Neural cell (in vitro differentiated cells): ENCODE data around the gene MIB1. TPM values are rescaled to one million over a fixed set of nuclear protein-coding genes. Genes with fewer than 3 reads are reported as not detected.

Experiments used
- H2AFZ ChIP-seq: fragments of 200-600, 300-800 bp; sonication (generic), shearing (Covaris generic); 2 replicates; pipeline ENCODE4 v1.6.0; 2014; ENCODE audit warnings: low read depth, mild to moderate bottlenecking, antibody characterized with exemption, low read length, moderate library complexity
- H3F3A ChIP-seq: fragments of 200-600 bp; shearing (Covaris generic); 2 replicates; pipeline ENCODE4 v1.6.1; 2016; ENCODE audit warnings: mild to moderate bottlenecking, moderate library complexity, mixed read lengths, antibody characterized with exemption, low read length; ENCODE audit not compliant: insufficient read depth, poor library complexity, severe bottlenecking
- H3K27ac ChIP-seq: fragments of 200-600, 300-800 bp; sonication (generic), shearing (Covaris generic); 2 replicates; pipeline ENCODE4 v1.5.1; 2014; ENCODE audit warnings: mild to moderate bottlenecking, low read length, moderate library complexity
- H3K27me3 ChIP-seq: fragments of 300-800, 200-600 bp; sonication (generic), shearing (Covaris generic); 2 replicates; pipeline ENCODE4 v1.6.0; 2014; ENCODE audit warnings: mild to moderate bottlenecking, low read depth, low read length, moderate library complexity; ENCODE audit not compliant: insufficient read depth
- H3K36me3 ChIP-seq: fragments of 300-800, 200-600 bp; sonication (generic), shearing (Covaris generic); 2 replicates; pipeline ENCODE4 v1.5.1; 2014; ENCODE audit warnings: mild to moderate bottlenecking, antibody characterized with exemption, low read length, moderate library complexity; ENCODE audit not compliant: insufficient read depth
- H3K4me2 ChIP-seq: fragments of 300-800, 200-600 bp; sonication (generic), shearing (Covaris generic); 2 replicates; pipeline ENCODE4 v1.6.0; 2014; ENCODE audit warnings: mild to moderate bottlenecking, low read length
- H3K4me3 ChIP-seq: fragments of 300-800, 200-600 bp; sonication (generic), shearing (Covaris generic); 2 replicates; pipeline ENCODE4 v1.5.1; 2014; ENCODE audit warnings: mild to moderate bottlenecking, low read length, moderate library complexity
- H3K79me2 ChIP-seq: fragments of 200-600 bp; shearing (Covaris generic); replicated peaks from 2 replicates; pipeline ENCODE4 v1.6.0; 2014; ENCODE audit warnings: mild to moderate bottlenecking, low read length, moderate library complexity; ENCODE audit not compliant: insufficient read depth
- H3K9ac ChIP-seq: fragments of 300-800, 200-600 bp; sonication (generic), shearing (Covaris generic); 2 replicates; pipeline ENCODE4 v1.6.1; 2016; ENCODE audit warnings: mild to moderate bottlenecking, low read length, mixed read lengths
- H3K9me2 ChIP-seq: fragments of 200-600 bp; shearing (Covaris generic); 2 replicates; pipeline ENCODE4 v1.6.1; 2016; ENCODE audit warnings: mild to moderate bottlenecking, low read length, mixed read lengths; ENCODE audit not compliant: insufficient read depth
- H3K9me3 ChIP-seq: fragments of 200-600, 300-800 bp; sonication (generic), shearing (Covaris generic); 2 replicates; pipeline ENCODE4 v1.6.1; 2016; ENCODE audit warnings: mild to moderate bottlenecking, mixed run types, low read length, moderate library complexity, mixed read lengths
- H4K20me1 ChIP-seq: fragments of 200-600 bp; shearing (Covaris generic); 2 replicates; pipeline ENCODE4 v1.6.1; 2016; ENCODE audit warnings: mild to moderate bottlenecking, mixed run types; ENCODE audit not compliant: insufficient read depth
- EP300 ChIP-seq: fragments of 450-650 bp; conservative IDR thresholded peaks from 2 replicates; pipeline ENCODE4 v1.6.1; 2014; ENCODE audit warnings: antibody characterized with exemption, mild to moderate bottlenecking, moderate library complexity; ENCODE audit not compliant: poor library complexity, severe bottlenecking
- EZH2 ChIP-seq: fragments of 200-600, 300-800 bp; shearing (Covaris generic), sonication (generic); IDR thresholded peaks from 2 replicates; pipeline ENCODE4 v1.6.1; 2014; ENCODE audit warnings: antibody characterized with exemption, low read length, borderline replicate concordance, mild to moderate bottlenecking; ENCODE audit not compliant: insufficient read depth, poor library complexity, severe bottlenecking
- MXI1 ChIP-seq: fragments of 450-650 bp; conservative IDR thresholded peaks from 2 replicates; pipeline ENCODE4 v1.6.1; 2014; ENCODE audit warnings: antibody characterized with exemption, mild to moderate bottlenecking; ENCODE audit not compliant: poor library complexity, severe bottlenecking
- POLR2AphosphoS5 ChIP-seq: IDR thresholded peaks from 2 replicates; pipeline ENCODE4 v1.6.1; 2012
- RAD21 ChIP-seq: fragments of 450-650 bp; conservative IDR thresholded peaks from 2 replicates; pipeline ENCODE4 v1.6.1; 2014; ENCODE audit warnings: antibody characterized with exemption, mild to moderate bottlenecking, moderate library complexity
- SMC3 ChIP-seq: fragments of 450-650 bp; conservative IDR thresholded peaks from 2 replicates; pipeline ENCODE4 v1.6.1; 2014; ENCODE audit warnings: antibody characterized with exemption, mild to moderate bottlenecking, moderate library complexity; ENCODE audit not compliant: poor library complexity
- TAF1 ChIP-seq: IDR thresholded peaks from 2 replicates; pipeline ENCODE4 v1.6.1; 2012; ENCODE audit warnings: low read depth
- polyA plus RNA-seq: library from polyadenylated mRNA; depleted of rRNA; stranded (reverse); fragments of >200 nt; gene quantifications from 2 replicates; pipeline ENCODE4 v1.2.3, GENCODE V29; 2014
- TF ChIP-seq, protein P1 (sequence below): IDR thresholded peaks from 2 replicates; pipeline ENCODE4 v1.6.1; 2012; ENCODE audit warnings: borderline replicate concordance
- TF ChIP-seq, protein P2 (sequence below): fragments of 450-650 bp; IDR thresholded peaks from 2 replicates; pipeline ENCODE4 v1.5.1; 2014; ENCODE audit warnings: antibody characterized with exemption, mild to moderate bottlenecking, moderate library complexity; ENCODE audit not compliant: poor library complexity, severe bottlenecking

The MIB1 gene
- polyA plus RNA-seq, 1 donor from 2014 or later = 68.3 TPM

DNA sequence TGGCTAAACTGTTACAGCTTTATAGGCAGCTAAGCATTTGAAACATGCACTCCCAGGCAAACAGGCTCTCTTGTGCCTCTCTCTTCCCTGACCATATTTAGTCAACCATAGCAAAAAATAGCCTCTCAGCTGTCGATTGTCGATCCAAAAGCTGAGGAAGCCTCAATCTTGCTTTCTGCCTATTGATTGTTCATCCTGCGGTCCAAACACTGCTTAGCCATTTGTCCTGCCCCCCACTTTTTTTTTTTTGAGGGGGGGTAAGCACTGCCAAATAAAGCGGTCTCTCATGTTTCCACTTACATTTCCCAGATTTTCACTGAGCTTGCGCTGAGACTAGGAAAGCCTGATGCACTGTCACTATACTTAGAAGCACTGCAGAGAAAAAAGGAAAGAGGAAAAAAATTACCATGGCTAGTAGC is 90.8 kb downstream of the MIB1 start:
- H3K9ac ChIP-seq = no peak overlapping the region
- H3K79me2 ChIP-seq = no peaks in the 10 kb centered on the region
- no peak overlapping the region for H3K27ac ChIP-seq
- TF ChIP-seq MXI1 = no peak
- no peak for TF ChIP-seq POLR2AphosphoS5
- no peak for TF ChIP-seq RAD21
- TF ChIP-seq SMC3 = no peak
- no peak for TF ChIP-seq TAF1
- TF ChIP-seq, protein P1, sequence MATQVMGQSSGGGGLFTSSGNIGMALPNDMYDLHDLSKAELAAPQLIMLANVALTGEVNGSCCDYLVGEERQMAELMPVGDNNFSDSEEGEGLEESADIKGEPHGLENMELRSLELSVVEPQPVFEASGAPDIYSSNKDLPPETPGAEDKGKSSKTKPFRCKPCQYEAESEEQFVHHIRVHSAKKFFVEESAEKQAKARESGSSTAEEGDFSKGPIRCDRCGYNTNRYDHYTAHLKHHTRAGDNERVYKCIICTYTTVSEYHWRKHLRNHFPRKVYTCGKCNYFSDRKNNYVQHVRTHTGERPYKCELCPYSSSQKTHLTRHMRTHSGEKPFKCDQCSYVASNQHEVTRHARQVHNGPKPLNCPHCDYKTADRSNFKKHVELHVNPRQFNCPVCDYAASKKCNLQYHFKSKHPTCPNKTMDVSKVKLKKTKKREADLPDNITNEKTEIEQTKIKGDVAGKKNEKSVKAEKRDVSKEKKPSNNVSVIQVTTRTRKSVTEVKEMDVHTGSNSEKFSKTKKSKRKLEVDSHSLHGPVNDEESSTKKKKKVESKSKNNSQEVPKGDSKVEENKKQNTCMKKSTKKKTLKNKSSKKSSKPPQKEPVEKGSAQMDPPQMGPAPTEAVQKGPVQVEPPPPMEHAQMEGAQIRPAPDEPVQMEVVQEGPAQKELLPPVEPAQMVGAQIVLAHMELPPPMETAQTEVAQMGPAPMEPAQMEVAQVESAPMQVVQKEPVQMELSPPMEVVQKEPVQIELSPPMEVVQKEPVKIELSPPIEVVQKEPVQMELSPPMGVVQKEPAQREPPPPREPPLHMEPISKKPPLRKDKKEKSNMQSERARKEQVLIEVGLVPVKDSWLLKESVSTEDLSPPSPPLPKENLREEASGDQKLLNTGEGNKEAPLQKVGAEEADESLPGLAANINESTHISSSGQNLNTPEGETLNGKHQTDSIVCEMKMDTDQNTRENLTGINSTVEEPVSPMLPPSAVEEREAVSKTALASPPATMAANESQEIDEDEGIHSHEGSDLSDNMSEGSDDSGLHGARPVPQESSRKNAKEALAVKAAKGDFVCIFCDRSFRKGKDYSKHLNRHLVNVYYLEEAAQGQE = no peak
- TF ChIP-seq EP300 = no peak
- TF ChIP-seq EZH2 = no peak
- TF ChIP-seq, protein P2, sequence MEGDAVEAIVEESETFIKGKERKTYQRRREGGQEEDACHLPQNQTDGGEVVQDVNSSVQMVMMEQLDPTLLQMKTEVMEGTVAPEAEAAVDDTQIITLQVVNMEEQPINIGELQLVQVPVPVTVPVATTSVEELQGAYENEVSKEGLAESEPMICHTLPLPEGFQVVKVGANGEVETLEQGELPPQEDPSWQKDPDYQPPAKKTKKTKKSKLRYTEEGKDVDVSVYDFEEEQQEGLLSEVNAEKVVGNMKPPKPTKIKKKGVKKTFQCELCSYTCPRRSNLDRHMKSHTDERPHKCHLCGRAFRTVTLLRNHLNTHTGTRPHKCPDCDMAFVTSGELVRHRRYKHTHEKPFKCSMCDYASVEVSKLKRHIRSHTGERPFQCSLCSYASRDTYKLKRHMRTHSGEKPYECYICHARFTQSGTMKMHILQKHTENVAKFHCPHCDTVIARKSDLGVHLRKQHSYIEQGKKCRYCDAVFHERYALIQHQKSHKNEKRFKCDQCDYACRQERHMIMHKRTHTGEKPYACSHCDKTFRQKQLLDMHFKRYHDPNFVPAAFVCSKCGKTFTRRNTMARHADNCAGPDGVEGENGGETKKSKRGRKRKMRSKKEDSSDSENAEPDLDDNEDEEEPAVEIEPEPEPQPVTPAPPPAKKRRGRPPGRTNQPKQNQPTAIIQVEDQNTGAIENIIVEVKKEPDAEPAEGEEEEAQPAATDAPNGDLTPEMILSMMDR = no peak
- H3F3A ChIP-seq = no peaks in the 10 kb centered on the region
- H3K9me3 ChIP-seq = no peaks in the 10 kb centered on the region
- no peak overlapping the region for H3K4me3 ChIP-seq
- no peaks in the 10 kb centered on the region for H3K27me3 ChIP-seq
- no peak overlapping the region for H3K4me2 ChIP-seq
- H3K9me2 ChIP-seq = no peaks in the 10 kb centered on the region
- peaks cover 4% of the 10 kb centered on the region for H3K36me3 ChIP-seq
- no peak overlapping the region for H2AFZ ChIP-seq
- no peaks in the 10 kb centered on the region for H4K20me1 ChIP-seq

DNA sequence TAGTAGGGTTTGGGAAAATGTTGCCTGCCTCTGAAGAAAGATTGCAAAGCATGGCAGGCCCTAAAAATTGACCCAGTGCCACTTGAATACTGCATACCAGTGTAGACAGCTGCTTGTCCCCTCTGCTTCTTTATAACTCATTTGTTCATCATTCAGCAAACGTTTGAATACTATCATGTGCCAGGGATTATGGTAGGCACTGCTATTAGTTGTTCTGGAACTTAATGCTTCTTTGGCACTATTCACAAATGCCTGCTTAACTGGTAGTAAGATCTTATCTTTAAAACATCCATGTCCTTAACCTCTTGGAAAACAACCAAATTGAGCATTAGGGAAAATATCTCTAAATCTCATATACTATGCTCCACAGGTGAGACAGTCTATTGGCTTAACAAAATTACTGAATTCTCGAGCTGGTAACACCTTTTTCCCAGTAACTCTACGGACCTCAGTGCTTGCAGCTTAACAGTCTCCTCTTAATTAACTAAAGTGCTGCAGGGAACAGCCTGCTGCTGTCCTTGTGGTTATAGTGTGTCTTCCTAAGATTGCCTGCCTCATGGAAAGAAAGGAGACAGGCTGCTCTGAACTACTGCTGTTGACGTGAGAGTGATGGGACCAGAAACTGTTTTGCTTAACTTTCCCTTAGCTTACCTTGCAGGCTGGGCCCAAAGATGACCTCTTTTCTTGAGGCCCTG is 93.2 kb downstream of the MIB1 start:
- Histone ChIP-seq H3K4me2 (no peak overlapping the region), H3K27ac (no peak overlapping the region), H3K9me2 (no peaks in the 10 kb centered on the region), H3K9ac (no peak overlapping the region), H2AFZ (no peak overlapping the region), H4K20me1 (no peaks in the 10 kb centered on the region), H3F3A (no peaks in the 10 kb centered on the region), H3K27me3 (no peaks in the 10 kb centered on the region), H3K36me3 (peaks cover 4% of the 10 kb centered on the region), H3K4me3 (no peak overlapping the region), H3K79me2 (no peaks in the 10 kb centered on the region), H3K9me3 (no peaks in the 10 kb centered on the region)
- no peak for TF ChIP-seq SMC3
- TF ChIP-seq POLR2AphosphoS5 = no peak
- TF ChIP-seq MXI1 = no peak
- TF ChIP-seq EP300 = no peak
- no peak for TF ChIP-seq TAF1
- TF ChIP-seq, protein P2 = no peak
- no peak for TF ChIP-seq RAD21
- TF ChIP-seq, protein P1 = no peak
- no peak for TF ChIP-seq EZH2
